ENCODE results near the gene ELAPOR1.

DNA sequence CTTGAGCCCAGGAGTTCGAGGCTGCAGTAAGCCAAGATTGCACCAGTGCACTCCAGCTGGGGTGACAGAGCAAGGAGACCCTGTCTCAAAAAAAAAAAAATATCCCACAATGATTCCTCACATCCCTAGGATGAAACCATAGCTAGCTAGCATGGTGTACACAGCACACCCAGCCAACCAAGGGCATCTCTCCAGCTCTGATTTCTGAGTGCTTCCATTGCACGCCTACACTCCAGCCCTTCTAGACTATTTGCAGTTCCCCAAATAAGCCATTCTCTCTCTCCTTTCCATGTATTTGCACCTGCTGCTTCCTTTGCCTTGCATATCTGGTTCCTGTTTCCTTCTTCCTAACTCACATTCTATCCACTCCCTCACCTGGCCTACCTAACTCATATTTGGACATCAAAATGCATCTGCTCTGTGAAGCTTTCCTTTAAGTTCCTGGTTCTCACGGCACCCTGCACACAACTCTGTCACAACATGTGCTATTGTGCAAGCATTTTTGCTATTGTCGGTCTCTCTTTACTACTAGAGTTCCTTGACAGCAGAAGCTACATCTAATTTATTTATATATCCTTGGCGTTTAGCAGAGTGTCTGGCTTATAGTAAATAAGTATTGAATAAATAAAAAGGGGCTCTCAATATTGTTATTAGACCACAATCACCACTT is 2.4 kb upstream of the ELAPOR1 start:
- TF ChIP-seq, protein P1, sequence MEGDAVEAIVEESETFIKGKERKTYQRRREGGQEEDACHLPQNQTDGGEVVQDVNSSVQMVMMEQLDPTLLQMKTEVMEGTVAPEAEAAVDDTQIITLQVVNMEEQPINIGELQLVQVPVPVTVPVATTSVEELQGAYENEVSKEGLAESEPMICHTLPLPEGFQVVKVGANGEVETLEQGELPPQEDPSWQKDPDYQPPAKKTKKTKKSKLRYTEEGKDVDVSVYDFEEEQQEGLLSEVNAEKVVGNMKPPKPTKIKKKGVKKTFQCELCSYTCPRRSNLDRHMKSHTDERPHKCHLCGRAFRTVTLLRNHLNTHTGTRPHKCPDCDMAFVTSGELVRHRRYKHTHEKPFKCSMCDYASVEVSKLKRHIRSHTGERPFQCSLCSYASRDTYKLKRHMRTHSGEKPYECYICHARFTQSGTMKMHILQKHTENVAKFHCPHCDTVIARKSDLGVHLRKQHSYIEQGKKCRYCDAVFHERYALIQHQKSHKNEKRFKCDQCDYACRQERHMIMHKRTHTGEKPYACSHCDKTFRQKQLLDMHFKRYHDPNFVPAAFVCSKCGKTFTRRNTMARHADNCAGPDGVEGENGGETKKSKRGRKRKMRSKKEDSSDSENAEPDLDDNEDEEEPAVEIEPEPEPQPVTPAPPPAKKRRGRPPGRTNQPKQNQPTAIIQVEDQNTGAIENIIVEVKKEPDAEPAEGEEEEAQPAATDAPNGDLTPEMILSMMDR (IDR thresholded peaks at IDR 0.05; ENCODE audit: poor library complexity), result no peak
- TF ChIP-seq EZH2 (IDR thresholded peaks at IDR 0.05; ENCODE audit: borderline replicate concordance), result no peak
- TF ChIP-seq EZH2phosphoT487 (IDR thresholded peaks at IDR 0.05; ENCODE audit: low read depth, severe bottlenecking, unreplicated experiment), result no peak
